ENCODE results near the gene GUF1. TPM values are rescaled to one million over a fixed set of nuclear protein-coding genes. Genes with fewer than 3 reads are reported as not detected.

Gene GUF1
- total RNA-seq, 2 experiments from 2014 or later, result 16.7 to 21.1 TPM

GRCh38 chr4:44684648-44685047 lies 6.4 kb downstream of the GUF1 start:
- CTCF ChIA-PET, result no interaction called here
- H3K27ac ChIP-seq (ENCODE audit: low read depth in 1 of 2, low read length in 2 of 2), result no peak overlapping the region
- Mint-ChIP-seq H3K36me3 (ENCODE audit: low read depth) (peaks cover 84% of the 10 kb centered on the region), H3K27ac (peak overlapping the region; percentile 5), H3K4me1 (ENCODE audit: low read depth) (peaks cover 41% of the 10 kb centered on the region), H3K27me3 (no peaks in the 10 kb centered on the region), H3K4me3 (no peak overlapping the region), H3K9me3 (no peaks in the 10 kb centered on the region)
- H3K4me3 ChIP-seq (ENCODE audit: low read length), result no peak overlapping the region
- H3K36me3 ChIP-seq (ENCODE audit: insufficient read depth, low read length), result peaks cover 71% of the 10 kb centered on the region
- H3K9me3 ChIP-seq (ENCODE audit: control insufficient read depth in 1 of 2, insufficient read depth in 1 of 2, low read length in 2 of 2), result no peaks in the 10 kb centered on the region
- intact Hi-C loops (cut with DNase I, micrococcal nuclease), result no loop called here
- TF ChIP-seq, protein P1, sequence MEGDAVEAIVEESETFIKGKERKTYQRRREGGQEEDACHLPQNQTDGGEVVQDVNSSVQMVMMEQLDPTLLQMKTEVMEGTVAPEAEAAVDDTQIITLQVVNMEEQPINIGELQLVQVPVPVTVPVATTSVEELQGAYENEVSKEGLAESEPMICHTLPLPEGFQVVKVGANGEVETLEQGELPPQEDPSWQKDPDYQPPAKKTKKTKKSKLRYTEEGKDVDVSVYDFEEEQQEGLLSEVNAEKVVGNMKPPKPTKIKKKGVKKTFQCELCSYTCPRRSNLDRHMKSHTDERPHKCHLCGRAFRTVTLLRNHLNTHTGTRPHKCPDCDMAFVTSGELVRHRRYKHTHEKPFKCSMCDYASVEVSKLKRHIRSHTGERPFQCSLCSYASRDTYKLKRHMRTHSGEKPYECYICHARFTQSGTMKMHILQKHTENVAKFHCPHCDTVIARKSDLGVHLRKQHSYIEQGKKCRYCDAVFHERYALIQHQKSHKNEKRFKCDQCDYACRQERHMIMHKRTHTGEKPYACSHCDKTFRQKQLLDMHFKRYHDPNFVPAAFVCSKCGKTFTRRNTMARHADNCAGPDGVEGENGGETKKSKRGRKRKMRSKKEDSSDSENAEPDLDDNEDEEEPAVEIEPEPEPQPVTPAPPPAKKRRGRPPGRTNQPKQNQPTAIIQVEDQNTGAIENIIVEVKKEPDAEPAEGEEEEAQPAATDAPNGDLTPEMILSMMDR (IDR thresholded peaks at IDR 0.05), result no peak
- no peak for ATAC-seq (ENCODE audit: poor library complexity)
- H3K27me3 ChIP-seq (ENCODE audit: control insufficient read depth in 1 of 2, insufficient read depth in 2 of 2, low read length in 2 of 2), result no peaks in the 10 kb centered on the region
- POLR2A ChIA-PET, result no interaction called here
- H3K4me1 ChIP-seq (ENCODE audit: insufficient read depth, low read length), result no peaks in the 10 kb centered on the region
- DNase-seq, result no peak

GRCh38 chr4:44700427-44700826 lies 22.2 kb downstream of the GUF1 start:
- ATAC-seq (ENCODE audit: poor library complexity) (no peak), DNase-seq (no peak)
- H3K36me3 ChIP-seq (ENCODE audit: insufficient read depth, low read length), result peaks cover 70% of the 10 kb centered on the region
- Mint-ChIP-seq H3K9me3 (no peaks in the 10 kb centered on the region), H3K36me3 (ENCODE audit: low read depth) (peaks cover 86% of the 10 kb centered on the region), H3K27ac (peak overlapping the region; percentile 33), H3K4me3 (no peak overlapping the region), H3K4me1 (ENCODE audit: low read depth) (peaks cover 4% of the 10 kb centered on the region), H3K27me3 (no peaks in the 10 kb centered on the region)
- H3K4me3 ChIP-seq (ENCODE audit: low read length), result no peak overlapping the region
- H3K9me3 ChIP-seq (ENCODE audit: control insufficient read depth in 1 of 2, insufficient read depth in 1 of 2, low read length in 2 of 2), result no peaks in the 10 kb centered on the region
- POLR2A ChIA-PET, result no interaction called here
- H3K4me1 ChIP-seq (ENCODE audit: insufficient read depth, low read length), result no peaks in the 10 kb centered on the region
- CTCF ChIA-PET, result no interaction called here
- H3K27ac ChIP-seq (ENCODE audit: low read depth in 1 of 2, low read length in 2 of 2), result no peak overlapping the region
- intact Hi-C loops (cut with DNase I, micrococcal nuclease), result no loop called here
- TF ChIP-seq, protein P1 (IDR thresholded peaks at IDR 0.05), result no peak
- no peaks in the 10 kb centered on the region for H3K27me3 ChIP-seq (ENCODE audit: control insufficient read depth in 1 of 2, insufficient read depth in 2 of 2, low read length in 2 of 2)

DNA sequence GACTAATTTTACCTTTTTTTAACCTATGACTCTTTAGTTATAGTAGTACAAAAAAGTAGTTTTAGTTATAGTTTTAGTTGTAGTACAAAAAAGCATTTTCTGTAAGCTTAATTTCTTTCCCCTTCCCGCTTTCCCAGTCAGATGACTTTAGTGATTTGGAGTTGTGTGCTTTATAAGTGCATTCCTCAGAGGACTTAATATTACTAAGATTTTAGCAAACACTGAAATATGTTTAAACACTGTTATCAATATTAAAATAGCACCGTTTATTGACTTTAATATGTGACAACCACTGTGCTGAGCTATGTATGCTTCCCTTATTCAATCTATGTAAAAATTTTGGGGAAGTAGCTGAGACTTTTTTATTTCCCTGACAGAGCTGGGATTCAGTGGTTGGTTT lies 22.8 kb downstream of the GUF1 start:
- H3K27me3 Mint-ChIP-seq, result no peaks in the 10 kb centered on the region
- no peaks in the 10 kb centered on the region for H3K9me3 Mint-ChIP-seq
- peaks cover 82% of the 10 kb centered on the region for H3K36me3 Mint-ChIP-seq (ENCODE audit: low read depth)
- H3K27ac ChIP-seq (ENCODE audit: low read depth in 1 of 2, low read length in 2 of 2), result no peak overlapping the region
- no peak overlapping the region for H3K4me3 ChIP-seq (ENCODE audit: low read length)
- H3K4me3 Mint-ChIP-seq, result no peak overlapping the region
- TF ChIP-seq, protein P1 (IDR thresholded peaks at IDR 0.05), result no peak
- H3K9me3 ChIP-seq (ENCODE audit: control insufficient read depth in 1 of 2, insufficient read depth in 1 of 2, low read length in 2 of 2), result no peaks in the 10 kb centered on the region
- H3K27me3 ChIP-seq (ENCODE audit: control insufficient read depth in 1 of 2, insufficient read depth in 2 of 2, low read length in 2 of 2), result no peaks in the 10 kb centered on the region
- intact Hi-C loops (cut with DNase I, micrococcal nuclease), result no loop called here
- peaks cover 4% of the 10 kb centered on the region for H3K4me1 Mint-ChIP-seq (ENCODE audit: low read depth)
- DNase-seq (no peak), ATAC-seq (ENCODE audit: poor library complexity) (no peak)
- ChIA-PET CTCF (no interaction called here), POLR2A (no interaction called here)
- H3K4me1 ChIP-seq (ENCODE audit: insufficient read depth, low read length), result no peaks in the 10 kb centered on the region
- no peak overlapping the region for H3K27ac Mint-ChIP-seq
- H3K36me3 ChIP-seq (ENCODE audit: insufficient read depth, low read length), result peaks cover 70% of the 10 kb centered on the region
